Stimulated activated CD4-positive, alpha-beta T cell treated with anti-CD3 and anti-CD28 coated beads, TNF-alpha, amount 100 ng/mL, for 24 hours (primary cell): Measurements from ENCODE around the gene SMAD7.

Experiments used
- DNase-seq, 3 experiments: peaks; one replicate each; pipeline ENCODE4 v3.0.0-alpha.2; 2020; ENCODE audit warnings: low read depth in 3 of 3

The SMAD7 gene

DNA sequence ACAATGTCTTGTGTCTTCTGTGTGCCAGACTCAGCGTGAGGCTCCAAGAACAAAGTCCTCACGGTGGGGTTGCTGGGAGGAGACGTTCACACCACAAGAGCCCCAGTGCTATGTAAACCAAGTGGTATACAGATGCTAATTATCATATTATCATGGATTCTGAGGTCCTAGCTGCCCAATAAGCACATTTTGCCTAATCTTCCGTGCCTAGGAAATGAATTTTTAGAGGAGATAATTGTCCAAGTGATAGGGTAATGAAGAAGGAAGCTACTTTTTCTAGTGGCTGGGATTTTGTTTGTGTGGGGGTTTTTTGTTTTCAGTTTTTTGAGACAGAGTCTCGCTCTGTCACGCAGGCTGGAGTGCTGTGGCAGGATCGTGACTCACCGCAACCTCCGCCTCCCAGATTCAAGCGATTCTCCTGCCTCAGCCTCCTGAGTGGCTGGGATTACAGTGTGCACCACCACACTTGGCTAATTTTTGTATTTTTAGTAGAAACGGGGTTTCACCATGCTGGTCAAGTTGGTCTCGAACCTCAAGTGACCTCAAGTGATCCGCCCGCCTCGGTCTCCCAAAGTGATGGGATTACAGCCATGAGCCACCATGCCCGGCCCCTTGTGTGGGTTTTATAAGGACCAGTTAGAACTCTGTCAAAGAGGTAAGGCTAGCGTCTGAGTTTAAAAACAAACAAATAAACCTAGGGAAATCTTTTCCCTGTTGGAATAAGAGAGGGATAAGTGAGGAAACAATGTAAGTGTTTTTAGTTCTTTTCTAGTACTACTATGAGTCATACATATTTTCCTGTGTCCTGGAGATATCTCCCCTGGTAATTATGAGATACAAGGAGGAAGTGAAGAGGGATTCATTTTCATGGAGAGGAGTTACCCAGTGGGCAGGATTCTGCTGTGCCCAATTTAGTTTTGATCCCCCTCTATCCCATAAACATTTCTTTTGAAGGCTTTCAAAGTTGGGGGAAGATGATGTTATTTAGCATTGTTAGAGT is 9.5 kb upstream of the SMAD7 start:
- no peak for DNase-seq

DNA sequence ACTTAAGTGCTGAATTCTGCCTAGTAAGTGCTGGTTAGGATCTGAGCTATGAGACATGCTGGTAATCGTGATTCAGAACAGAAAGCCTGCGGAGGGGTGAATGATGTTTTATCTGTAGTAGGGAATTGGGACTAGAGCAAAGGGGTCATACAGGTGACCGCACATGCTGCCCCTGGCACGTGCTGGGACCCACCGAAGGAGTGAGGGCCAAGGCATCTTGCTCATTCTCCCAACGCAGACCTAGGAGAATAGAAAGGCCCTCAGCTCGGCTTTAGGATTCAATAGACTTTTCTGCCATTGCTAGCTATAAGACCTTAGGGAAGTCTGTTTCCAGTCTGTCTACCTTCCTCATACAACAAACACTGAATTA is 8.8 kb upstream of the SMAD7 start:
- no peak for DNase-seq

DNA sequence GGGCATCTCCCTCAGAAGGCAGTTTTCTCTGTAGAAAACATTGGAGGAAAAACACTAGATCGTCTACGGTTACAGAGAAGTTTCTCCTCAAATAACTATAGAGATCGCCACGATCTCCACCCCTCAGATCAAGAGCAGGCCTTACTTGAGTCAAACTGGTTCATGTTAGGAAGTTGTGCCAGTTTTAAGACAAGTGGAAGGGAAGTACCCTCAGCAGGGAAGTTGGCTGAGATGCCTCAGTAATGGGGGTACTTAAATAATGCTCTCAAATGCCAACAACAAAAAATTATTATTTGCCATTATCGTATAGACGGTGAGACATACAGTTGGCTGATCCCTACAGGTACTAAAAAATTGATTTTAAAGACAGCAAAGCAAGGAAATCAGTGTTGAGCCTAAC is 8.2 kb upstream of the SMAD7 start:
- DNase-seq: no peak

DNA sequence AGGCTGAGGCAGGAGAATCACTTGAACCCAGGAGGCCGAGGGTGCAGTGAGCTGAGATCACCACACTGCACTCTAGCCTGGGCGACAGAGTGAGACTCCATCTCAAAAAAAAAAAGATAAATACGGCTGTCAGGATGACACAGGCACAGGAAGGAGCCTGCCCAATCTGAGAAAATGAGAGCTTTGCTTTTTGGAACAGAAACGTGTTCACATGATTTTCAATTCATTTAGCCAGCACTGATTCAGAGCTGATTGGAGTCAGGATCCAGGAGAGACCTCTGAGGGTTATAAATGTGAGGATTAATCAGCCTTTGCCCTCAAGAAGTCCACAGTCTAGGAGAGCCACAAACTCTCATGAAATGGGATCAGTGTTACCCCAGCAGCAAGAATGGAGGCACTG is 6.9 kb upstream of the SMAD7 start:
- DNase-seq: no peak

DNA sequence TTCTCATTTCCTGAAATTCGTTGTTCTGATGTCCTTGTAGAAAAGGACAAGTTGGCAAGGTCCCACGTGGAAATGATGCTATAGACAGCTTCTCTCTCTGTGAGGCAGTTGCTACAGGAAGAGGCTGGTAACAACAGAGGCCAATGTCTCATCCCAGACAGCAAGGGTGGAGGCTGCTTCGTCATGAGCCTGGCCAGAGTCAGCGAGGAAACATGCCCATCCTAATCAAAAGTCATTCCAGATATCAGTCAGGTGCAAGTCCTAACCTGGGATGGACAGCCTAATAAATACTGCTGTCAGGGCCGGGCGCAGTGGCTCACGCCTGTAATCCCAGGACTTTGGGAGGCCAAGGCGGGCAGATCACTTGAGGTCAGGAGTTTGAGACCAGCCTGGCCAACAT is 6.4 kb upstream of the SMAD7 start:
- DNase-seq: no peak

DNA sequence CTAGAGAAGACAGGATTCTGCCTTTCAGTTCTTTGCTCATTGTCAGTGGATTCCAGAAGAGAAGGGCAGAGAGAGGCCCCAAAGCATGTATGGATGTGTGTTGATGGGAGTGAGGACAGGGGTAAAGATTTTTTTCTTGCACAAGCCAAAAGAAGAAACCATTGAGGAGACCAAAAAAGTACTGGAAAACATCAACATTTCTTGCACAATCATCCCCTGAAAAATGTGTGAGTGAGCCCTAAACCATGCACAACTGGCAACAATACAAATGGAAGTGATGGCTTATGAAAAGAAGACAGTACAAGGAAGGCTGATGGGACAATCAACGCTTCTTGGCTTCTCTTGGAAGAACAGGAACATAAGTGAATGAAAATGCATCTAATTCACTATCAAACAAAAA is 5.6 kb upstream of the SMAD7 start:
- no peak for DNase-seq

DNA sequence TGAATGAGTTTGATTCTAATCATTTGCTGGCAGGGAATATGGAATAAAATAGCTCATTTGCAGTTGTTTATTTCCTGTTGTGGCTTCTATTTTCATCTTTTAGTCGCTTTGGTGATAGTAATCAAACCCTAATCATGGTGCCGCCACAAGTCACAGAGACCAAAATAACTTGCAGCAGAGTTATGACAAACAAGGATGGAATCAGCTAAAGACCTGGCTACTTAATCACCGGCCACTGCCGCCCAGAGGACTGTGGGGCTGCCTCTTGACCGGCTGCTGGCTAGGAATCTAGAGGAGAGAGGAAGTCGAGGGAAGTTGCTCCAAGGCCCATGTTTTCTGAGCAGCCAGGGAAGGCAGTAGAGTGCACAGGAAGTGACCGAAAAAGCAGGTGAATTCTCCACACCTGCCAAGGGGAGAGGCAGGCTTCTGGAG is 5.1 kb upstream of the SMAD7 start:
- DNase-seq: no peak

DNA sequence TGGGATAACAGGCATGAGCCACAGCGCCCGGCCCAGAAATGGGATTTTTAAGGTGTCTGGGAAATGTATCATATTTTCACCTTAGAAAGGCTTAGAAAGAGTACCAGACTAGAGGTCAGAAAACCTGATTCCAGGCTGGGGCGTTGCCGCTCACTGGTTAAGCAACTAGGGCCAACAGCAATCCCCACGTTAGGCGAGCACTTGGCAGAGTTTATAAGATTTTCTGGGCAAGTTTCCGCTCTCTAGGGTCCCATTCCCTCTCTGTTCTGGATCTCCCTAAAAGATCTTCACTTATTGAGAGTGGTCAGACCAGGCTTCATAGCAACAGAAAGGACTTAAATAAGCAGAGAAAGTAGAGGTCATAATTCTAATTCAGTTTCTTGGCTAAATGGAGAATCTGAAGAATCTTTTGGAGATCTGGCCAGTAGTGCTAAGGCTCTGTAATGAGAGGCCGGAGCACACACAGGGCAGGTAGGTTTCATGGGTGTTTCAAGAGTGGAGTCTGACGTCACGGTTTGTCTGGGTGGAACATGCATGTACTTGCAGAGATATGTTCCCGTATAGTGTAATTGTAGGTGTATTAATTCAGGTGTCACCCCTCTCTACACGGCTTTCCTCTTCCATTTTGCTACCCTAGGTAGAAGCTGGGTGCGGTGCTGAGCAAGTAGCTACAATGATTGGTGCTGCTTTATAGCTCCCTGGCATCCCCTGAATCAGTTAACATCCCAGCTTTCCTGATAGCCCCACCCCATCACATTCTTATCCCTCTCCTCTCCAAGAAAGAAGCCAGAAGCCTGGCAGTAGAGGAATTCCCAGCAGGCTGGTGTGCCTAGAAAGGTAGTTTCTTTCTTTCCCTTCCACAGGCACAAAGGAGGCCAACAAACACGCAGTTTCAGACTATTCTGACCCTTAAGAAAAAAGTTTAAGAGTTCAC is 4.4 kb upstream of the SMAD7 start:
- DNase-seq: no peak

DNA sequence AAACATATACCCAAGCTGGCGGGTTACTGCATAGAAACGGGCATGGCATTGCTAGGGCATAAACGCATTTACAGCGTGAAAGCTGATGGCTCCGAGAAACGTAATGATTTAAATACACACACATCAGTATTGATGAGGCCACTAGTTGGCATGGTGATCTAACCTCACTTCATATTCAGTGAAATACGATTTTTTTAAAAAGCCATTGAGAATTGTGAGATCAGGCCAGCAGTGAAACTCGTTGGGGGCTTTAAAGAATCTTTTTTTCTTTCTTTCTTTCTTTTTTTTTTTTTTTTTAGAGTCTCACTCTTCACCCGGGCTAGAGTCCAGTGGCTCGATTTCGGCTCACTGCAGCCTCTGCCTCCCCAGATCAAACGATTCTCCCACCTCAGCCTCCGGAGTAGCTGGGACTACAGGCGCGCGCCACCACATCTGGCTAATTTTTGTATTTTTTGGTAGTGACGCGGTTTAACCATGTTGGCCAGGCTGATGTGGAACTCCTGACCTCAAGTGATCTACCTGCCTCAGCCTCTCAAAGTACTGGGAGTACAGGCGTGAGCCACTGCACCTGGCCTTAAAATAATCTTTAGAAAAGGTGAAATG is 2.4 kb upstream of the SMAD7 start:
- no peak for DNase-seq

DNA sequence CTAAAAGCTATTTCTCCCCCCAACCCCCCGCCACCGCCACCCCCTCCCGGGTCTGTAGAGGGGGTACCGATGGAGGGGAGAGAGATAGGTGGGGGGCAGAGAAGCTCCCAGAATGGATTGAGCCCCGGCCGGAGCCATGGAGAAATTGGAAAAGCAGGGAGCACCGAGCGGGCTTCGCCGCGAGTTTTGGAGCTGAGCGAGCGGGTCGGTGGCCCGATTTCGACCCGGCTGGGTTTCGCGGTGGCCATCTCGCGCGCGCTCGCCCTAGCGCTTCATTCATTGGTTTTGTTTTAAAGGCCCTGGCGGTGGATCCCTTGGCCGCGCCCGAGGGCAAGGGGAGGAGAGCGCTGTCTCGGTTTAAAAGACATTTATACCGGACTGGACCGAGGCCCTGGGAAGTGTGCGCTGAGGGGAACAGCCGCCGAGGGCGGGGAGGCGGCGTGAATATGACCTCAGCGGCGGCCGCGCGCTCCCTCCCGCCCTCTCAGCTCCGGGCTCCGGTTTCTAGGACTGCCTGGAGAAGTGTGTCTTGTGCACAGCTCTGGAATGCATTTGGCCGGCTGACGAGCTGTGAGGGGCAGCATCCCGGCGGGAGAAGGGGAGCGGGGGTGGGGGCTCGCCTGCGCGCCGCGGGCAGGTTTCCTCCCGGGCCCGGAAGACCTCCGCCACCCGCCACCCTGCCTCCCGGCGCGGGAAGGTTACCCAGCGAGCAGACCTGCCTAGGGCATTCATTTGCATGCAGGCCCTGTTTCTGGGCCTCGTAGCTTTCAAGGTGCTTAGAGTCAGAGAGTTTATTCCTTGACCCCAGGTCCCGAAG is 1.7 kb upstream of the SMAD7 start:
- DNase-seq: peak in 1 of 3 experiments; percentile 43

DNA sequence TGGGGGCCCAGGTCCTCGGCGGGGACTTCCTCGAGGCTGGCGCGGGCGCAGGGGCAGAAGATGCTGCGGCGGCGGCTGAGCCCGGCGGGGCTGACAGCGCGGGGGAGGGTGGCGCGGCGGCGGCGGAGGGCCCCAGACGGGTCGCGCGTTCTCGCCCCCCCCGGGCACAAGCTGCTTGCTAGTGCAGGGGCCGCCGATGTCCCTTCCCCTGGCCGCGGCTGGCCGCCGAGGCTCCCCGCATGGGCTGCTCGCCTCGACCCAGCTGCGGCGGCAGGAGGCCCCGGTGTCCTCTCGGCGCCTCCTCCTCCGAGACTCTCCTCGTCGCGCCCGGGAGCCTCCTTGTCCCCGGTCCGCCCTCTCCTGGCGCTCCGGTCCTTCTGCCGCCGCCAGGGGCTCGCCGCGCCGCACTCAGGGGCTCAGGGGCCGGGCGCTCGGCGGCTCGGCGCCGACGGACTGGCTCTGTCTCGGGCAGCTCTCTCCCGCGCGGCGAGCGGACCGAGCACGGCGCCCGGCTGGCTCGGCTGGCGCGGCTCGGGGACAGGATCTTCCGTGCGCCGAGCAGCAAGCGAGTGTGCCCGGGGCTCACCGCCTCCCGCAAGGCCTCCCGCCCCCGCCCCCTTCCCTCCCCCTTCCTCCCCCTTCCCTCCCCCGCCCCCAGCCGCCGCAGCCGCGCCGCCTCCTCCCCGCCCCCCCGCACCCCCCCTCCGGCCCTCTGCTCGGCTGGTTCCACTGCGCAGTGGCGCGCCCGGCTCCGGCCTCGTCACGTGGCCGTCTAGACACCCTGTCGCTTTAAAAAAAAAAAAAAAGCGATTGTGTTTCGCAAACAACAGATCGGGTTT is 902 bp upstream of the SMAD7 start:
- DNase-seq: peak; percentile 49 to 67 (median 52)

DNA sequence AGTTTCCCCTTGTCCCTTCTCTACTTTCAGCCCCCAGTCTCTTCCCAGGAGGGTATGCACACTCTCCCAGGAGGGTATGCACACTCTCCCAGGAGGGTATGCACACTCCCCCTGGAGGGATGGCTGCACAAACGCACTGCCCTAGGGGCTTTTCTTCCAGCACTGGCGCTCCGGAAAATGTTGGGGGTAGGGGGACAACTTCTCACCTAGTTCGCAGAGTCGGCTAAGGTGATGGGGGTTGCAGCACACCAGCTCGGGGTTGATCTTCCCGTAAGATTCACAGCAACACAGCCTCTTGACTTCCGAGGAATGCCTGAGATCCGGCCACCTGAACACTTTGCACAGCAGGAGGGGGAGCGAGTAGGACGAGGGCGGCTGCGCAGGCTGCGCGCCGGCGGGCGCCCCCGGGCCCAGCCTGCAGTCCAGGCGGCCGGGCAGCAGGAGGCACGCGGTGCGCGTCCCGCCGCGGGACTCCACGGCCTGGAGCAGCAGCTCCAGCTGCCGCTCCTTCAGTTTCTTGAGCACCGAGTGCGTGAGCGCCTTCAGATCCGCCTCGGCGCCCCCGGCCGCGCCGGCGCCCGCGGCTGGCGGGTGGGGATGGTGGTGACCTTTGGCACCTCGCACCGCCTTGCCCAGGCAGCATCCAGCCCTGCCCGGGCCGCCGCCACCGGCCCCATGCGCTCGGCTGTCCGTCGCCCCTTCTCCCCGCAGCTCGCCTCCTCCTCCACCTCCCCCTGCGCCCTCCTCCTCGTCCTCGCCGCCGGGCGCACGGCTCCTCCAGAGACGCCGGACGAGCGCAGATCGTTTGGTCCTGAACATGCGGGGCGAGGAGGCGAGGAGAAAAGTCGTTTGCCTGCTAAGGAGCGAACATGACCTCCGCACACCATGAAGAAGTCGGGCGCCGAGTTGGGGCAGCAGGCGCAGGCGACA is 894 bp downstream of the SMAD7 start:
- DNase-seq: peak in 1 of 3 experiments; percentile 36

DNA sequence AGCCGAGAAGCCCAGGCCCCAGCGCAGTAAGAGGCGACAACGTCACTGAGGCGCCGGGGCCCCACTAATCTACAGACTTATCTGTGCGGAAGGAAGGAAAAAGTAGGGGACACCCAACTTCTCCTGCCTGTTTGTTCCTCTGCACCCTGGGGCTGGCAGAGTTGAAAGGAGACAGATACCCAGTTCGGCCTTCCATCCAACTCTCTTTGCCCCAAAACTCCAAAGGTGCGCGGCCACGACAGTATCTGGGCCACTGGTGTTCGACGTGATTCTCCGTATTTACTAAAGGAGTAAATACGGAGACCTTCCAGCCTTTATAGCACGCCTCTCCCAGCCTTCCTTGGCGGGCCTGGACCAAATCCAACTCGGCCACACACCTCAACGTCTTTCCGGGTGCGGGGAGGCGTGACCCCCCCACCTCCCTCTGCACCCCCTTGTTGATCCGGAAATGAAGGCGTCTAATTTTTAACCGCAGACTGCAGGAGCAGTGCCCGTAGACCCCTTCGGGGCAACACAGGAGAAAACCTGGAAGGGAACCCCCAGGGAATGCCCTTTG is 1.6 kb downstream of the SMAD7 start:
- peak in 1 of 3 experiments; percentile 30 for DNase-seq

DNA sequence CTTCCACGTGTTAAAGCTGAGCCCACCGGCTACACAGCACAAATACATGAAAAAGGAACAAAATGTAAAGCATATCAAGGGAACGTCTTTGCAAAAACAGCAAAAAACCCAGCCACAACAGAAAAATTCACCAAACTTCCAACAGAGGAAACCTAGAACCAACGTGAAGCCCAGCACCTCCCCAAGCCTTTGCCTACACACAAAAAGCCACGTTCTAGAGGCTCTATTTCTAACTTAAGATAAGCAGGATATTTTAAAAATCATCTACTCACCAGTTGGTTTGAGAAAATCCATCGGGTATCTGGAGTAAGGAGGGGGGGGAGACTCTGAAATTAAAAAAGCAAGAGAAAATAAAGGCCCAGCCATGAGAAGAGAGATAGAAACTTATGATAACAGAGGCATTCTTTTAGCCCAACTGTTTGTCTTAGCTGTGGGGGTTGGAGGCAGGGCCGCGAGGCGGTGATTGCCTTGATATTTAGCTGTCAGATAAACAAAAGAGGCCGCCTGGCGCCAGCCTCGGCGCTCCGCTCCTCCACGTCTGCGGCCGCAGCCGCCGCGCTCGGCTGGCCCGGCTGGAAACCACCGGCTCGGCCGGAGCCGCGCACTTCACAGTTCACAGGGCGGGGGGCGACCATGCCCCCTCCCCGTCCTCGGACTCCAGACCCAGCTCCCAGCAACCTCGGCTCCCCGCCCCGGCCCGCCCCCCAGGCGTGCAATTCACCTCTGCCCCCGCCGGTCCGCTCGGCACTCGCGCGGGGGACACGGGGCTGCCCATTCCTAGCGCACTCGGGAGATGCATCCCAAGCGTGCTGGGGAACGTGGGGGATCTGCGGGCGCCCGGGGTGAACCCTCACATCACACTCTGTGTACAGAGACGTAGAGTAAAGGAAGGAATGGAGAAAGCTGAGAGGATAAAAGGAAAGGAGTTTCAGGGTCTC is 2.4 kb downstream of the SMAD7 start:
- no peak for DNase-seq

DNA sequence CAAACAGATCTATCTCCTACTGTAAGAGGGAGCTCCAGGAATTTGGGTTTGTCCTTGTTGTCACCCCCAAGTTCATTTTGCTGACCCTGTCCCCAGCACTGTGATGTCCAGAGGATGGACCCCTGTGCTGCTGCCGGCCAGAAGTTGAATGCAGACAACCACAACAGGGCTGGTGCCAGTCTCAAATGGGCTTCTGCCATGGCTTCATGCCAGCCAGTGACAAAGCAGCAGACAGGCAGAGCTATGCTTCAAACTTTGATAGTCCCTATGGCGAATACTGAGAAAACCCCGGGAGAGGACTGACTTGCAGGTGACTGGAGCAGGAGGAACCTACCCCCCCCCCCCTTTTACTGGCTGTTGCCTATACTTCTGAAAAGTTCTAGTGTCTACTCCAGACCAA is 3.2 kb downstream of the SMAD7 start:
- no peak for DNase-seq

DNA sequence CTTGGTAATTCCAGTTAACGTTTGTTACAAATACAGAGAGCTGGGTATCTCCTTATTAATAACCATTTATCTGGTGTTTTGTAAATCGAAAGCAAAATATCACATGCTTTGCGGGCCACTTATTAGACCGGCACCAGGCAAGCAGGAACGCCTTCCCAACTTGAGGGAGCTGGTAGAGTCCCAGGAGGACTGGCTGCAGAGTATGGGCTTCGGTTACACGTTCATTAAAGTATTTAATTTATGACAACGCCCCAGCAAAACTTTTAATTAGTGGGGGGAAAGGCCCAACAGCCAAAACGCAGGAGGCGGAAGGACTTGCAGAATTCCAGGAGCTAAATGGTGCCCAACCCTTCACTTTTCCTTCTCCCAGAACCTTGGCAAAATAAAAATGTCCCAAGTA is 3.7 kb downstream of the SMAD7 start:
- DNase-seq: no peak

DNA sequence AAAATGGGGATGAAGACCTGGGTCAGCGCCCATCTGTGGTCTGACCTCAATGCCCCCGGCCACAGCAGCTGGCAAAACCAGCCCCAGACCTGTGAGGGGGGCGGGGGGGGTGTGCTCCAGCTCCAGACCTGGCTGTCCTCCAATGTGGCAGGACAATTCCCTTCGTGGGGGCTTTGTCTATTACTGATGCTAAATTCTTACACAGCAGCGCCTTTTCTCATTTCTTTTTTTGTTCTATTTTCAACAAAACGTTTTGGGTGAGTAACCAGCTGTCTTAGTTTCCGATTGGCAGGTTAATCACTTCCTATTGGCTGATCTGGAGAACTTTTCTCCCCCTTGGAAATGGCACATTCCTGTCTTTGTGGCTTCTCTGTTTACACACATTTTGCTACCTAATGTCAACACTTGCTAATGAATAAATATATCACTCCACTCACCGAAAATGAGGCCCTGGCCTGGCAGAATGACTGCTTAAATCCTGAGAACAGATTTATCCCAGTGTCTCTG is 4.4 kb downstream of the SMAD7 start:
- DNase-seq: no peak

DNA sequence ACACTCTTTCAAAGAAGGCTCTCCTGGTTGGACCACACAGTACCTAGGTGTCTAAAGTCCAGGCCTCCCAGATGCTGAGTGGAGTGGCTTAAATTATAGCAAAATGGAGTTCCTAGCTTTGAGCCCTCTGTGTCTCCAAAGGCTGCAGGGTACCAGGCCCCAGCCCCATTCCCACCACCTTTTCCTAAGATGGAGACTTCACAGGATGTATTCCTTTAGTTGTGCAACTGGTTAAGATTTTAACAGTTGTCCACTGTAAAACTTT is 4.9 kb downstream of the SMAD7 start:
- DNase-seq: no peak
